LHCN-M2 (cell line): ENCODE data around the gene FBXL16. TPM values are rescaled to one million over a fixed set of nuclear protein-coding genes. Genes with fewer than 3 reads are reported as not detected.
A peak's percentile ranks its signal among the peaks of the same experiment; 100 is the strongest.
"Not testable (repeated sequence)": the region's sequence is repeated elsewhere in the genome, so short reads cannot be mapped to it uniquely, and the experiment has no call there.

ENCODE experiments used
- DNase-seq: peaks from one replicate; pipeline ENCODE4 v3.0.0-alpha.2; 2012; ENCODE audit warnings: low read depth
- total RNA-seq: library from RNA; depleted of rRNA; stranded (reverse); fragments of >200 nt; gene quantifications from 2 replicates; pipeline ENCODE4 v1.2.3, GENCODE V29; 2014

FBXL16 gene
- total RNA-seq, 1 experiment from 2014 or later, result not detected

DNA sequence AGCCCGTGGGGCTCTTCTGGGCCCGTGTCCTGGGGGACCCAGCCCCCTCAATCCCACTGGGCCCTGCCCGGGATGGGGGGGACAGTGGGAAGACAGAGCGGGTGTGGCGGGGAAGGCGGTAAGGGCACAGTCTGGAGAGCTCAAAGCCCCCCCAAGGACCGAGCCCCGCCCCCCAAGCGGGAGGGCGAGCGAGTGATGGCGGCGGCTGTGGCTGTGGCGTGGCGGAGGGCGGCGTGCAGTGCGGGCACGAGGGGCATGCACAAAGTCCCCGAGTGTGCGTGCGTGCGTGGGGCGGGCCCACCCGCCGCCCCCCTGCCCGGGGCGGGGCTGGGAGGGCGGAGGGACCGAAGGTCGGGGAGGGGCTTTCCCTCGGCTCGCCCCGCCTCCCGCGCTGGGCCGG is 11.8 kb downstream of the FBXL16 start:
- DNase-seq, result no peak

GRCh38 chr16:693364-693763 is 12.2 kb downstream of the FBXL16 start:
- DNase-seq, result no peak

DNA sequence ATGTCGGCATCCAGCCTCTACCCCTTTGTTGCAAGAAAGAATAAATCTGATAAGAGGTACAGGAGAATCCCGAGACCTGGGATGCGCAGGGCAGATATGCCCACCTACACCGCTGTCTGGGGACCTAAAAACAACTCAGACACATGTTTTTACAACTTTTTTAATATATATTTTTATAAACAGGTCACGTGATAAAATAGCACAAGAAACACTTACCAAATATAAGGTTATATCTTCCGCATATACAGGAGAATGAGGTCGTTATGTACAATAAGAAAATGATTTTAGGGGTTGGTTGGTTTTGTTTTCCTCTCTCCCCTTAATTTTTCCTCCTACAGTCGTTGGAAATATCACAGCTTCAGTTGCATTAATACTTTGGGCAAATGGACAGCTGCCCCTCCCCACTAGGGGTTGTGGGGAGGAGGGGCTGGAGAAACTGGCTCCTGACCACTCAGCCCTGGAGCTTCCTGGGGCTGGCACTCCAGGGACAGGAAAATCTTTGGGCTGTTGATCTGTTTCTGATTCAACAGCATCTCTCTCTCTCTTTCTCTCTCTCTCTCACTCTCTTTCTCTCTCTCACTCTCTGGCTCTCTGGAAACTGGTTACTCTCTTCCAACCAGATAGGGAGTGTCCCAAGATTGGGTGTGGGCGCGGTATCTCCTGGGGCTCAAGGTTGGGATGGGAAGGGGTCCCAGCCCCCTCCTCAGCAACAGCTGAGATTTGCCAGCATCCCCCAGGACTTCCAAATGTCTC is 13.1 kb downstream of the FBXL16 start:
- no peak for DNase-seq

DNA sequence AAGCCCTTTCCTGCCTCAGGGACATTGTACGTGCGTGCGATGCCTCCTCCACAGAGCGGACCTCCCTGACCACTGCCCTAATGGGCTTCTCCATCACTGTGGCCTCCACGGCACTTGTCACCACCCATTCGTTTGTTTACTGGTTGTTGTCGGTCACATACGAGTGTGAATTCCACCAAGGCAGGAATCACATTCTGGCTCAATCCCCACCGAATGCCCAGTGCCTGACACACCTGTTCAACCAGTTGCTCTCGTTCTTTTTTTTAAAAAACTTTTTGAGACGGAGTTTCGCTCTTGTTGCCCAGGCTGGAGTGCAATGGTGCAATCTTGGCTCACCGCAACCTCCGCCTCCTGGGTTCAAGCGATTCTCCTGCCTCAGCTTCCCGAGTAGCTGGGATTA is 14.4 kb downstream of the FBXL16 start:
- not testable (repeated sequence) for DNase-seq

DNA sequence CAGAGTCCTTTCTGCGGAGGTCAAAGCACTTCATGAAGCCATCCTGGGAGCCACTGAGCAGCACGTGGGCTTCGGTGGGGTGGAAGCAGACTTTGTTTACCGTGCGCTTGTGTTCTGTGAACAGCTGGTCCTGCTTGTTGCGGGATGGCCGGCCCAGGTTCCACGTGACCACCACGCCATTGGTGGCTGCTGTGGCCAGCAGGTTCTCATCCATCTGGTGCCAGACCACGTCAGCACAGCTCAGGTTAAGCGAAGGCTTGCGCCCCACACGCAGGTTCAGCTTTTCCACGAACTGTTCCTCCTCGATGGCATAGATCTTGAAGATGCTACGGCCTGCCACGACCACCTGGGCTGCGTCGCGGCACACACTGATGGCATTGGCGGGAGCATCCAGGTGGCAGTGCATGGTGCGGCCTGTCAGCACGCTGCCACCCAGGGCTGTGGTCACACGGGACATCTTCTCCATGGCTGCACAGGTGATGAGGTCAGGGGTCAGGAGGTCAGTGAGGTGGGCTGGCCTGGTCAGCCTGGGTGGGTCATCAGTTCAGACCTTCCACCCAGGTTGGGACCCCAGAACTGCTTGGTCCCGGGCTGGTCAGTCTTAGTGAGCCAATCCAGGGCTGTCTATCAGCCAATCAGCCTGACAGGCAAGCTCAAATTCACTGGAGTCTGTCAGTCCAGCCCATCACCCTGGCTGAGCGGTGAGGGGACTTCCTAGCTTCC is 16.3 kb downstream of the FBXL16 start:
- DNase-seq, result no peak

- DNase-seq, result no peak
These were observed 18.1 kb downstream of the FBXL16 start for GRCh38 chr16:687499-687898.

DNA sequence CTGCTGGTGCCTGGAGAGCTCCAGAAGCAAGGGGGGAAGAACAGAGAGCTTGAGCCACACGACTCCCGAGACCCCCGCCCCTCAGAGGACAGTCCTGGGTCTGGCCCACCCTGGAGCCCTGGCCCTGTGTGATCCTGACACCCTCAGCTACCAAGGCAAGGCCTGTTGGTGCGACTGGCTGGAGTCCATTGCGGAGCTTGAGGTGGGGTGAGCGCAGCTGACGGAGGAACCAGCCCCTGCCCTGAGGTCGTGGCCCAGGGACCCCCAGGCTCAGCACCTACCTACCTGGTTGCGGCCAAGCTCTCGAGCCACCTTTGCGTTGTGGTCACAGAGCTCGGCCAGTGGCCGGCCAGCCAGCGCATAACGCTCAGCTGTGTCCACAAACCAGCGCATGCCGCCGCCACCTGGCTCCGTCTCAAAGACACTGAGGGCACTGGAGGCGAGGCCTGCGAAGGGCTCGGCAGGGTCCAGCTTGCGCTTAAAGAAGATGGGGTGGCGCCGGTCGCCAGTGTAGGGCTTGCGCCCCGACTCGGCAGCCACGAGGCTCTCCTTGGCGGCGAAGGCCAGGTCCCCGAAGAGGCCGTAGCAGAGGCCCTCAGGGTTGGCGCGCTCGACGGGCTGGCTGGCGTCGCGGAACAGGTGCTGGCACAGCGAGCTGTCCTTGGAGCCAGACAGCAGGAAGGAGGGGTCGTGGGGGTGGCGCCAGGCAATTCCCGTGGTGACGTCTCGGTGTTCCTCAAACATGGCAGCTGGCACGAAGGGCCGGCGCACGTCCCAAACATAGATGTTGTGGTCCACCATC is 18.9 kb downstream of the FBXL16 start:
- DNase-seq, result no peak

DNA sequence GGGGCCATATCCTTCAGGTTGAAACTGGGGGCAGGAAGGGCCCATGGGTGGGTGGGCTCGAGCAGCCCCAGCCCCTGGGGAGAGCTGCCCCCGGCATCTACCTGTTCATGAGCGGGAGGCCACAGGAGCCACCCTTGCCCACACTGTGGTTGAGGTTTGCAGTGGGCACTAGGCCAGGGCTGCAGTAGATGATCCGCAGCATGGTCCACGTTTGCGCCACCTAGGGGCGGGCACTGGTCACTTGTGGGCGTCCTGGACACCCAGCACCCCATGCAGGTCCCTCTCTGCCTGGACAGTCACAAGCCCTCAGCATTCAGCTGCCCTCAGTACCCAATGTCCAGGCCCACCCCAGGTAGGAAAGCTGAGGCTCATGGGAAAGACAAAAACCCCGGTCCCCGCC is 19.6 kb downstream of the FBXL16 start:
- DNase-seq, result peak; percentile 36

DNA sequence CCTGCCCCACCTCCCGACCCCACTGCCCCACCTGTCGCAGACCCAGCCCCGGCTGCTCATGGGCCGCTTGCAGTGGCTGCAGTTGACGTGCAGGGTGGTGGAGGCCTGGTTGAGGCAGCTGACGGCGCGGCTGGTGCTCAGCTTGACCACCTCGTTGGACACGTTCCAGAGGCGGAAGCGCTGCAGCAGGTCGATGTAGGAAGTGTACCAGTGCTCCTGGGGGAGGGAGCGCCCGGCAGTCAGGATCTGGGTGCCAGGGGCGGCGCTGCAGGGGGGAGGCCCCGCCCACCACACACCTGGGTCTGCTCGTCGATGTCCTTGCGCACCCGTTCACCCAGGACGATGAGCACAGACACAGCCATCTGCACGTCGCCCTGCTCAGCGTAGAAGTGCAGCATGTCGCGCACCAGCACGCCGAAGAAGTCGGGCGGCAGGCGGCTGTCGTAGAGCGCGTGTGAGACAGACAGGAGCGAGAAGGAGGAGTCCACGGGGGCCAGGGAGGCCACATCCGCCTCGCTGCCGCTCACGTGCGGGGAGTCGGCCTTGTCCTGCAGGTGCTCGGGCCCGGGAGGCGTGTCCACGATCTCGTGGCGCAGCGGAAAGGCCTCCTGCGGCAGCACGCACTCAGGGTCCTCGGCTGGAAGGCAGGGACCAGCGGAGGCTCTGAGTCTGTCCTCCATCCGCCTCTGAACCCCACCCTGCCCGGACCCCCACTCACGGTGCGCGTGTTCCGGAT is 20.5 kb downstream of the FBXL16 start:
- no peak for DNase-seq

- DNase-seq, result peak; percentile 93
These were observed 21.4 kb downstream of the FBXL16 start, which contains the start of gene JMJD8 for GRCh38 chr16:684071-684794. Gene JMJD8 (minus strand): TSS chr16:684334. CDS start chr16:684319, 15 bp downstream.

DNA sequence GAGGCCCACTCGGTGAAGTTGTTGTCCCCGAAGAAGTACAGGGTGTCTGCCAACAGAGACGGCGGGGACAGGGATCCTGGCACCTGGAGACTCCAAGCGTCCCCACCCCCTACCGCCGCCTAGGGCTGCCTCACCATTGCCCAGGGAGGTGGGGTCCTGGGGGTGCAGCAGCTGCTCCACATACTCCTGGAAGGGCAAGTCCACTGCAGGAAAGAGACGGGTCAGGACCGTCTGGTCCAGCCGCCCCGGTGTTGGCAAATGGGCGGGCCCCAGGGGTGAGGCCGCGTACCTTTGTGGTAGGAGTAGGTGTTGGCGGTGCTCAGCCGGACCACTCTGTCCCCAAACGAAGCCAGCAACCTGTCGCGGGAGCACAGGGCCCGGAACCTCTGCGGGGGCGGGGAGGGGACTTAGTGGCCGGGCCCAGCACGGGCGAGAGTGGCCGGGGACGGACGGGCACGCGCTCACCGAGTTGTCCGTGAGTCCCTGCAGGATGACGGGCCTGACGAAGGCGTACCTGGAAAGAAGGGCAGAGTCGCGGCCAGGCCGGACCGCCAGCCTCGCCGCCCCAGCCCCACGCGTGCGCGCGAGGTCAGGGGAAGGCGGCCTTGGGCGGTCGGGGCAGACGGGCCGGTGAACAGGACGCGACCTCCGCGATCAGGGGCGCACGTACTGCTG is 22.1 kb downstream of the FBXL16 start:
- DNase-seq, result no peak

DNA sequence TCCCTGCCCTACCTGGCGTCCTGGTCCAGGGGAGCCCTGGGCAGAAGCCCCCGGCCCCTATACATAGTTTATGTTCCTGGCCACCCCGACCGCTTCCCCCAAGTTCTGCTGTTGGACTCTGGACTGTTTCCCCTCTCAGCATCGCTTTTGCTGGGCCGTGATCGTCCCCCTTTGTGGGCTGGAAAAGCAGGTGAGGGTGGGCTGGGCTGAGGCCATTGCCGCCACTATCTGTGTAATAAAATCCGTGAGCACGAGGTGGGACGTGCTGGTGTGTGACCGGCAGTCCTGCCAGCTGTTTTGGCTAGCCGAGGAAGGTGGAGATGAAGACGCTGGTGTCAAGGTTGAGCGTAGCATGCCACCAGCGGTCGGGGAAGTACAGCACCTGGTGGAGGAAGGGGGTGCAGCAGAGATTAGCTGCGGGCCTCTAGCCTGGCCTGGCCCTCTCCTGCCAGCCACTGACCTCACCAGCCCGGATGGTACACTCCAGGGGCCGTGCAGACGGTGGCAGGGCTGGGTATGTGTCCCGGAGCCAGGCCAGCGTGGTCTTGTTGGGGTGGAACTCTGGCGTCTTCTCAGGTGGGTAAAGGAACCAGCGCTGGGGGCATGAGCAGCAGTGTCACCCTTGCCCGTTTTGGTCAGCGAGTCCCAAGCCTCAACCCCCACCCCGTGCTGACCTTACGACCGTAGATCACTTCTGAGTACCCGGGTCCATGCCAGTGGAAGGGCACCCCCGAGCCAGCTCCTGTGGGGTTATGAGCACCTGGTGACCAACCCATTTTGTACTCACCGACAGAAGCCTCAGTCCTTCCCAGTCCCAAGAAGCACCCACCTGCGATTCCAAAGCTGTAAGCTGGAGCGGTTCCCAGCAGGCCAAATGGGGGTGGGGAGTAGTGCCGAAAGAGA is 22.9 kb downstream of the FBXL16 start:
- DNase-seq, result no peak

DNA sequence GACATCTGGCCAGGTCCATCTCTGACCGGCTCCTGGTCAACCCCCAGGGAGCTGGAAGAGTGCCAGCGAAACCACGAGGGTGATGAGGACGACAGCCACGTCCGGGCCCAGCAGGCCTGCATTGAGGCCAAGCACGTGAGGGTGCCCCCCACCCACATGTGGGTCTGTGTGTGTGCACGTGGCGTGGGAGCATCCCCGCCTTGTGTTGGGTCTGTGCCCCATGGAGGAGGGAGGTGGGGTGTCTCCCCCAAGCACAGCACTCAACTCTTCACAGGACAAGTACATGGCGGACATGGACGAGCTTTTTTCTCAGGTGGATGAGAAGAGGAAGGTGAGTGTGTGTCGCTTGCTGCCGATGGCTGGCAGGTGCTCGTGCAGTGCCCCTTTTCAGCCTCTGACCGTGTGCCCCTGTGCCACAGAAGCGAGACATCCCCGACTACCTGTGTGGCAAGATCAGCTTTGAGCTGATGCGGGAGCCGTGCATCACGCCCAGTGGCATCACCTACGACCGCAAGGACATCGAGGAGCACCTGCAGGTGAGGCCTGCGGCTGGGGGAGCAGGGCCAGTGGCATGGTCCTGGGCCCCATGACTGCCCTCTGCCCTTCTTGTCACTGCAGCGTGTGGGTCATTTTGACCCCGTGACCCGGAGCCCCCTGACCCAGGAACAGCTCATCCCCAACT is 23.7 kb downstream of the FBXL16 start:
- DNase-seq, result peak; percentile 65

- peak; percentile 48 for DNase-seq
These were observed 24.4 kb downstream of the FBXL16 start for GRCh38 chr16:680967-681745.

DNA sequence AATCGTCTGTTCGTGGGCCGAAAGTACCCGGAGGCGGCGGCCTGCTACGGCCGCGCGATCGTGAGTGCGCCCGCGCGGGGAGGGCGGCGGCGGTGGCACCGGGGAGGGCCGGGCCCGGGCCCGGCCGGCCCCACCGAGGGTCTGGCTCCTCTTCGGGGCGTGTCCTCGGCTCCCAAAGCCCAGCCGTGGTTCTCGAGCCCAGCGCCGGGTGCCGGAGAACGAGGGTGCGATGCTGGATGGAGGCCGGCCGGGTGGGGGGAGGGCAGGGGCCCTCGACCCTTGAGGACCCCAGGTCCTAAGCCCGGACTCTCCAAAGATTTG is 25.0 kb downstream of the FBXL16 start:
- no peak for DNase-seq

DNA sequence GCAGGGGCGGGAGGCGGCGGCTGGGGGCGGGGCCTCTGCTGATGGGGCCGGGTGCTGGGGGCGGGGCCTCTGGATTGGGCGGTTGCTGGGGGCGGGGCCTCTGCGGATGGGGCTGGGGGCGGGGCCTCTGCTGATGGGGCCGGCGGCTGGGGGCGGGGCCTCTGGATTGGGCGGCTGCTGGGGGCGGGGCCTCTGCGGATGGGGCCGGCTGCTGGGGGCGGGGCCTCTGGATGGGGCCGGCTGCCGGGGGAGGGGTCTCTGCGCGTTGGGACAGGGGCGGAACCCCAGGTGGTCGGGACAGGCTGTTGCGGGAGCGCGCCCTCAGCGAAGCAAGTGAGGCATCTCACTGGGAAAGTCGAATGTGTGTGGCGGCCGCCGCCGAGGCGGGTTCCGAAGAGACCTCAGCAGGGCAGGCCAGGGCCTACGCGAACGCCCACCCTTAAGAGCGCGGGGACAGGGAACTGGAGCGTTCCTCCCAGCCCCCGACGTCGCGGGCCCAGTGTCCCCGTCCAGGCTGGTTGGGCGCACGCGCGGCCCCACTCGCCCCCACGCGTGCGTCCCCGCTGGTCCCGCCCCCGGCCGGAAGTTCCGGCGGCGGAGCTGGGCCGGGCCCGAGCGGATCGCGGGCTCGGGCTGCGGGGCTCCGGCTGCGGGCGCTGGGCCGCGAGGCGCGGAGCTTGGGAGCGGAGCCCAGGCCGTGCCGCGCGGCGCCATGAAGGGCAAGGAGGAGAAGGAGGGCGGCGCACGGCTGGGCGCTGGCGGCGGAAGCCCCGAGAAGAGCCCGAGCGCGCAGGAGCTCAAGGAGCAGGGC is 25.6 kb downstream of the FBXL16 start, which contains the start of gene STUB1:
STUB1 (plus strand) TSS at position 597 of the 811 bp plus-strand sequence; CDS start at position 713, 116 bp downstream.
- DNase-seq, result peak; percentile 77
